MM.1S (cell line): ENCODE data around the gene KRTAP26-1.

Source experiments
- CTCF ChIP-seq: fragments of 300-600 bp; sonication (generic); IDR thresholded peaks from 2 replicates; pipeline ENCODE4 v1.5.1; 2016; ENCODE audit warnings: antibody characterized with exemption, low read length, mixed read lengths
- EZH2 ChIP-seq: fragments of 300-600 bp; sonication (generic); optimal IDR thresholded peaks from 2 replicates; pipeline ENCODE3; 2017; ENCODE audit warnings: low read depth, mild to moderate bottlenecking, antibody characterized with exemption, low read length, mixed read lengths
- EZH2phosphoT487 ChIP-seq: fragments of 300-600 bp; sonication (generic); IDR thresholded peaks from 2 replicates; pipeline ENCODE4 v1.6.1; 2018; ENCODE audit warnings: antibody characterized with exemption, low read length

- TF ChIP-seq CTCF (no peak), EZH2phosphoT487 (no peak), EZH2 (no peak)
Measured at GRCh38 chr21:30269803-30270530, 50.1 kb downstream of the KRTAP26-1 start.
